ENCODE measurements around the gene LRRC41.

LRRC41 gene

DNA sequence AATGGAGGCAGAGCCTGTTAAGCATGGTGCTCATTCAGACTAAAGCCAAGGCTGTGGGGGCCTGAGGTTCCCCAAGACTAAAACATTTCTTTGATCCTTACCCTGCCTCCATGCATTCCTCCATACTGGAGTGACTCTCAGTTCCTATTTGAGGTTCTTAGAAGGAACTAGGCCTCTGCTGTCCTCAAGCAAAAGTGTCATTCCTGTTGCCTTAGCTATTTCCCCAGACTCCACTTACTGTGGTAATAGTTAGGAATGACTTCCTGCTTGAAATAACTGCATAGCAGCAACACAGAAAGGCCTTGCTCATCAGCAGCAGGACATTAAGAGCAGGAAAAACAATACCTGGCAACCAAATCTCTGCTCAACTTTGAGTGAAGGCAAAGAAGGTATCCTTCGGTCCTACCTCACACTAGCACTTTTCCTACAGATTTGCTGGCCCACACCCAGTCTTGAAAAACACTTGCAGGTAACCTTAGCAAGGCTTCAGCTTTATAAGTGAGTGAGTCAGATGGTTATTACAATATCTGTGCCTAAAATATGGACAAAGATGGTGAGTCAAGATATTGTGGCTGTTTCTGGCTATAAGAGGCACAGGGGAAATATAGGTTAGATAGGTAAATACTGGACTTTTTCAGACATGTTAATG lies 14.8 kb downstream of the LRRC41 start:
- no peak for FAIRE-seq

DNA sequence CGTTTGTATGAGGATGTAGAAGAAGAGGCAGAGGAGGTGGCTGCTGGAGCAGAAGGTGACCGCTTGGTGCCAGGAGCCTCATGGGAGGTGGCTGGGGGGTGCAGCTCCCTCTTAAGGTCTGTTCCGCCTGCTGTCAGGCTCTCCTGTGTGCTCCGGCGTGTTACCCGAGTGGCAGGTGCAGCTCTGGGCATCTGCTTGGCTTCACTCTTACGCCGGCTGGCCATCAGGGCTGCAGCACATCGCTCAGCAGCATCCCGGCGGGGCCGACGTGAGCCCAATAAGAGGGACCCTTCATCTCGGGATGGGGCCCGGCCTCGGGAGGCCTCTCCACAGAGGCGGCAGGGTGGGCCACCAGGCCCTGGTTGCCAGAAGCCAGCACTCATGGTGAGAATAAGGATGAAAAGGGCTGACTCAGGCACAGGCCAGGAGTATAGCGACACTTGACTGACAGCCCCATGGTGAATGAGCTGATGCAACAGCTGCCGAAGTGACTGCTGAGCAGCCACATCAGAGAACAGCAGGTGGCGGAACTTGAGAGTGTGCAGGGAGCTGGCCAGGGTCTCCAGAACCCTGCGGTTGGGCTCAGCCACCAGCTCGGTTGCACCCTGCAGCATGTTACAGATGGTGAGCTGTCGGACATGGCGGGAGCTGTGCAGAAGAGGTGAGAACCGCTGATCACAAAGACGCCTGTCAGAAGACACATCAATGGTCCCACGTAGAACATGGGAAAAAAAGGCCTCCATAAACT lies 17.5 kb downstream of the LRRC41 start:
- FAIRE-seq = no peak
- DNase-seq (ENCODE audit: low spot score) = no peak

More for the DNA sequence above, 14.8 kb downstream of the LRRC41 start:
- no peak for DNase-seq (ENCODE audit: low spot score)

GRCh38 chr1:46284597-46285564 lies 18.5 kb downstream of the LRRC41 start:
- no peak for FAIRE-seq
- DNase-seq (ENCODE audit: low spot score) = no peak

DNA sequence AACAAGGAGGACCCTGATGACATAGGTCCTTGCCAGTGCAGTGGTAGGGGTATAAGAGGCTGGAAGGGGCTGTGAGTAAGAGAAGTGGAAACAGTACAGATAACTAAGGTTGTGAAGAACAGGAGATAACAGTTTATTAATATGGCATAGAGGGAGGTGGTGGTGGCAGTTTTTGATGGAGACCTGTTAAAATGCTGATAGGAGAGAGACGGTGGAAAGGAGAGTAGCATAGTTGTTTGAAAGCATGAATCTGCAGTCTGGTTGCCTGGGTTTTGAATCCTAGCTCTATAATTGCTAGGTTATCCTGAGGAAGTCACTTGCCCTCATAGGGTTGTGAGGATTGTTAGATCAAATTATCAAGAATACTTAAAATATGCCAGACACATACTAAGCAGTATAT lies 19.4 kb downstream of the LRRC41 start:
- no peak for DNase-seq (ENCODE audit: low spot score)
- no peak for FAIRE-seq

DNA sequence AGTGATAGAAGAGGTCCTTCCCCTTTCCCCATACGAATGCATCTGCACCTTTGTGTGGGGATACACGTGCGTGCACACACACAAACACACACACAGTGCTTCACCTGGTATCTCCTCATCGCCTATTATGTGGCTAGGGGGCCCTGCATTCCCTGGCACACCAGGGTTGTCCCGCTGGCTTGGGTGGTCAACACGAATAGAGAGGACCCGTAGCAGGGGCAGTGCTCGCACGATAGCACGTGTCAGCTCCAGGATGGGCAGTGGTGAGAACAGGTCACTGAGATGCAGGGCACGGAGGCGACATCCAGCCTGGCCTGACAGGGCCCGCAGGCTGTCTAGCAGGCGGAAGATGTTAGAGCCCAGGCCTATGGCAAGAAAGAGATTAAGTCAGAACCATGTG lies 22.4 kb downstream of the LRRC41 start:
- no peak for FAIRE-seq
- DNase-seq (ENCODE audit: low spot score) = no peak

GRCh38 chr1:46280092-46280491 lies 23.3 kb downstream of the LRRC41 start:
- no peak for FAIRE-seq
- DNase-seq (ENCODE audit: low spot score) = no peak

GRCh38 chr1:46278807-46279206 lies 24.6 kb downstream of the LRRC41 start:
- FAIRE-seq (no peak), DNase-seq (ENCODE audit: low spot score) (no peak)

GRCh38 chr1:46277658-46278373 lies 25.6 kb downstream of the LRRC41 start:
- DNase-seq (ENCODE audit: low spot score) (no peak), FAIRE-seq (no peak)

DNA sequence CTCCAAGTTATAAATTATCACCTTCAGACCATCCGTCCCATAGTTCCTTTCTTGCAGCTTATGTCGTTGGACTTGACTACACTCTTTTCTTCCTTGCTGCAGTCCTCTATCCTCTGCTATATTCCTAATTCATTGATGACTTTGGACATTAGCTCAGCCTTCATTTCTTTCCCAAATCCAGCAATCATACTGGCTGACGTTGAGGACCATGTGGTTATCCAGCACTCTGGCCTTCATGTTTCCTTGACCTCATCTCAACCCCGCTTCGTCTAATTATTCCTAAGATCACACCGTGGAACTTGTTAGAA lies 28.4 kb downstream of the LRRC41 start:
- FAIRE-seq (no peak), DNase-seq (ENCODE audit: low spot score) (no peak)

DNA sequence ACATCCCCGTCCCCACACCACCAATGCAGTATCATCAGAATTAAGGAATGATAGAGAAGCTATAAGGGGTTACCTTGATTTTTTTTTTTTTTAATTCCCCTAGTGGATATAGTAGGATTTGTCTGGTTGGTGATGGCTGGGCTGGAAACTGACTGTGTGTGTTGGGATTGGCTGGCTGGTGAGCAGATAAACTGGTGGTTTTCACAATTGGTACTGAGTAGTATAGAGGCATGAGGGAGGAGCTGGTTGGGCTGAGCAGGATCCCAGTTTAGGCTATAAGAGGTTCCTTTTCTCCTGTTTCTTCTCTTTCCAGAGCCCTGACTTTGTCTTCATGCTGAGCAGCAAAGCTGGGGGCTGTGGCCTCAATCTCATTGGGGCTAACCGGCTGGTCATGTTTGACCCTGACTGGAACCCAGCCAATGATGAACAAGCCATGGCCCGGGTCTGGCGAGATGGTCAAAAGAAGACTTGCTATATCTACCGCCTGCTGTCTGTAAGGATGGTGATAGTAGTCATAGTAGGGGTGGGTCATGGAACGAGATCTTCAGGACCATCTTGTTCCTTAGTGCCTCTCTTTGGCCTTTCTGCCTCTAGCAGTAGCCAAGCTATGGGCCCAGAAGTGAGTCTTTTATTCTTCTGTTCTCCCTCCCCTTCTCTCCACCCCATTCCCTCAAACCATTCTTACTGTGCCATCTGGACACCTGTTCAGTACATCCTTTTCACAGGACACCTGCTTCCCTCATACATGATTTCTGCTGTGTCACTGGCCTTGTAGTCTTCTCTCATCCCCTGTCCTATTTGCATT lies 29.0 kb downstream of the LRRC41 start:
- FAIRE-seq = no peak

GRCh38 chr1:46268578-46268977 lies 34.8 kb downstream of the LRRC41 start:
- DNase-seq (ENCODE audit: low spot score) = no peak
- no peak for FAIRE-seq

More for the DNA sequence above, 29.0 kb downstream of the LRRC41 start:
- DNase-seq (ENCODE audit: low spot score) = no peak

DNA sequence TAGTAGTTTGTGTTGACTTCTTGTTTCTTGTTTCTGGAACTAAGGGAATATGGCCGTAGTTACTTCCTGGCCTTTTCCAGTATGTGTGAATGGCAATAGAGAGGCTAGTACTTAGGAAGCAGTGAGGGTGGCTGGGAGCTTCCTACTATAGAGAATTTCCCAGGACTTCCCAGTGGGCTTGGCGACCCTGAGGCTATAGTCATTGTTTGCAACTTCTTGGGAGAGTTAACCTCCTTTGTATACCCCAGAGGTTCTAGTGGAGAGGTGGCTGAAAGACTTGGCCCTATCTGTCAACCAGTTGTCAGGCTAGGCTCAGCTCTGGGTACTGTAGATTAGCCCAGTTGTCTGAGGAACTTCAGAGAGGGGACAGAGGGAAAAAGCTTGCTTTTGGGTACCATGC lies 40.3 kb downstream of the LRRC41 start:
- FAIRE-seq = no peak
- DNase-seq (ENCODE audit: low spot score) = no peak

DNA sequence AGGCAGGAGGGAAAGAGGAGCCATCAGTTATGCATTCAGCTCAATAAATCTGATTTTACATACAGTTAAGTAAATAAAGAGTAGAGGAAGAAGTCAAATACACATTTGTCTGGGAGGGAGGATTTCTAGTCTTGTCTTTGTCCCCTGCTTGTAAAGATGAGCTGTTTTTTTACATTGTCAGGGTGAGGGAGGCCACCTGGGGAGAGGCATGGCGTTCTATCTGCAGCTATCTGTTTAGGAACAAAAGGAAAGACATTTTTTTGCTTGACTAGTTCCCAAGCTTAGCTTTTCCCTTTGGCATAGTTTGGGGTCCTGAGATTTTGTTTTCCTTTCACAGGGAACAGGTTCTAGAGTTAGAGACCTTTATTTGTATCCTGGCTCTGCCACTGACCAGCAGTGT lies 40.9 kb downstream of the LRRC41 start:
- FAIRE-seq = no peak
- DNase-seq (ENCODE audit: low spot score) = no peak

- FAIRE-seq (no peak), DNase-seq (ENCODE audit: low spot score) (no peak)
These were observed 46.9 kb downstream of the LRRC41 start for GRCh38 chr1:46256523-46256922.

DNA sequence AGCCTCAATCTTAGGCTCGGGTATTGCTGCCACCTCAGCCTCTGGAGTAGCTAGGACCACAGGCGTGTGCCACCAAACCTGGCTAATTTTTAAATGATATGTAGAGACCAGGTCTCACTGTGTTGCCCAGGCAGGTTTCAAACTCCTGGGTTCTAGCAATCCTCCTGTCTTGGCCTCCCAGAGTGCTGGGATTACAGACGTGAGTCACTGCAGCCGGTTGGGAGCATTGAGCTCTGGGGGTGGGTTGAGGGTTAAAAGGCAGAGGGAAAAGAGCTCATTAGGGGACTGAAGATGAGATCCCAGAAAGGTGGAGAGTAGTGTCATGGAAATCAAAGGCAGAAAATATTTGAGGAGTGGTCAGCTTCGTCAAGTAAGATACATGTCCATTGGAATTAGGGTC lies 48.7 kb downstream of the LRRC41 start:
- FAIRE-seq = no peak
- DNase-seq (ENCODE audit: low spot score) = no peak

DNA sequence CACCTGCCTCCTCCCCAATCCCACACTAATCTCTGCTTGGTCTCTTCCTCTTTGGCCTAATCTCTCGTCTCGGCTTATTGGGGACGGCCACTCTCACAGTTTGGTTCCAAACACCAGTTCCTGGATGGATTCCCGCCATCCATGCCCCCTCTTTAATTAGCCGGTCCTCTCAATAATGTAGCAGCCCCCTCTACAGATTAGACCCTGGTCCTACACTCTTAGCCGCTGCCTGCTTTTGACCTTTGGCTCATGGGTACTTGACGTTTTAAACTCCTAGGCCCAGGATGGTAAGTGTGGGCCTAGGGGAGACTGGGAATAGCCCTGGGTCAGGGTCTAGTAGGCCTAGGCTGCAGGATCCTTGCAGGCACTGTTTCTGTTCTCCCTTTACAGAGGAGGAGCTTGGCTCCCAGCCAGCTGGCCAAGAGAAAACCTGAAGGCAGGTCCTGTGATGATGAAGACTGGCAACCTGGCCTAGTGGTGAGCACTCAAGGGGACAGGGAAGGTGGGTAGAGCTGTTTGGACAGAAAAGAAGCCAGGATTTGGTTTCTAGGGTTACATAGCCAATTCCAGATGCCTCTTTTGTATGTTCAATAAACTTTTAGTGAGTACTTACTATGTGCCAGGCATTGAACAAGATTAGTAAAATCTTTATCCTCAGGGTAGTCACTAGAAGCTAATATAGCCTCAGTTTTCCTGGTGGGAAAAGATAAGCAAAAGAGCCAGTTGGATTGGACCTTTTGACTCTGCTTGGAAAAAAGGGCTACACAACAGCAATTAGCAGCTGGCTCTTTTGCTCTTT lies 55.1 kb downstream of the LRRC41 start:
- FAIRE-seq = no peak

GRCh38 chr1:46247436-46248121 lies 55.8 kb downstream of the LRRC41 start, which contains the start of gene RAD54L:
Gene RAD54L, plus strand, starts transcription at chr1:46247763. Its CDS starts 643 bp downstream, at chr1:46248406.
- FAIRE-seq (no peak), DNase-seq (ENCODE audit: low spot score) (peak; percentile 99)

More for the DNA sequence above, 55.1 kb downstream of the LRRC41 start:
- peak; percentile 49 for DNase-seq (ENCODE audit: low spot score)

DNA sequence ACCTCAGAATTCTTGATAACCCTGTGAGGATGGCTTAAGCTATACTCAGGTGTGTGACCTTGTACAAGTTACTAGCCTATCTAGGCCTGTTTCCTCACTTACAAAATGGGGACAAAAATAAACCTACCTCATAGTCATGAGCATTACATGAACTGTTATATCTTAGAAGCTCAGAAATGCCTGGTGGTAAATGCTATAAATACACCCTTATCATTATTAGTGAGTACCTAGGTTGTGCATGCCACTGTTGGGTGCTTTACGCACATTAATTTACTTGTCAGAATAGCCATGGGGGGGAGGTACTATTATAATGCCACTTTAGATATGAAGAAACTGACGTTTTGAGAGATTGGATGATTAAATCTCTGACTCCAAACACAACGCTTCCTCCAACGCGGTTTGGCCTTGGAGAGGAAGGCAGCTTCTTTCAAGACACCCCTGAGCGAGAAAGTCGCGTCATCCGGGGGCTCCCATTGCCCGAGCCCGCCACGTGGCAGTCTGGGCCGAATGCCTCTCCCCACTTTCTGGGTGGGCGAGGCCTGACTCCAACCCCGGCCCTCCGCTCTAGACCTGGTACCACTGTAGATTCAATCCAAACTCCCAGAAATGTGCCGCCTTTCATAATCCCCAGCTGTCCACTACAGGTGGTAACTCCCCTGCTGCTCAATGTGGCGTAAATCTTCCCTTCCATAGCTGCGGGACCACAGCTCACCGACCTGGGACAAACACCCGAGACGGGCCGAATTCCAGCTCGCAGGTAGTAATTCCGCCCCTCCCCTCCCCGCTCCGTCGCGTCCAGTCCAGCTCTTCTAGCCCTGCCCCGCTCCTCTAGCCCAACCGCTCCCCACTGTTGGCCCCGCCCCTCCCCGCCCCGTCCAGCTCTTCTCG lies 56.6 kb downstream of the LRRC41 start:
- FAIRE-seq = peak; percentile 48
- DNase-seq (ENCODE audit: low spot score) = peak; percentile 44
